Activated CD8-positive, alpha-beta memory T cell treated with anti-CD3 and anti-CD28 coated beads, Interleukin-2, amount 50 U/mL, for 24 hours (primary cell): Measurements from ENCODE around the gene GPATCH4.
"Not testable (repeated sequence)": the region's sequence is repeated elsewhere in the genome, so short reads cannot be mapped to it uniquely, and the experiment has no call there.

Experiments used
- DNase-seq: peaks from one replicate; pipeline ENCODE4 v3.0.0-alpha.2; 2020; ENCODE audit errors: extremely low read depth

The GPATCH4 gene

GRCh38 chr1:156598125-156598524, 3.2 kb downstream of the GPATCH4 start:
- no peak for DNase-seq

- no peak for DNase-seq
These were observed 4.9 kb downstream of the GPATCH4 start for GRCh38 chr1:156596426-156596825.

GRCh38 chr1:156595016-156595415, 6.3 kb downstream of the GPATCH4 start:
- DNase-seq: no peak

- DNase-seq: no peak
These were observed 7.1 kb downstream of the GPATCH4 start for GRCh38 chr1:156594190-156594589.

- no peak for DNase-seq
These were observed 7.7 kb downstream of the GPATCH4 start for GRCh38 chr1:156593661-156593989.

- DNase-seq: no peak
These were observed 8.2 kb downstream of the GPATCH4 start for GRCh38 chr1:156592910-156593660.

GRCh38 chr1:156592158-156592909, 8.9 kb downstream of the GPATCH4 start:
- DNase-seq: no peak

GRCh38 chr1:156591432-156592157, 9.7 kb downstream of the GPATCH4 start, which contains the start of gene NAXE:
NAXE (plus strand) TSS chr1:156591776; CDS start chr1:156591805, 29 bp downstream.
- DNase-seq: no peak

- DNase-seq: no peak
These were observed 10.2 kb downstream of the GPATCH4 start for GRCh38 chr1:156591181-156591431.

GRCh38 chr1:156590326-156591180, 10.7 kb downstream of the GPATCH4 start:
- no peak for DNase-seq

- DNase-seq: no peak
These were observed 11.7 kb downstream of the GPATCH4 start for GRCh38 chr1:156589546-156589945.

GRCh38 chr1:156587927-156588326, 13.4 kb downstream of the GPATCH4 start:
- DNase-seq: not testable (repeated sequence)

- DNase-seq: no peak
These were observed 14.3 kb downstream of the GPATCH4 start for GRCh38 chr1:156586892-156587477.

- no peak for DNase-seq
These were observed 15.0 kb downstream of the GPATCH4 start for GRCh38 chr1:156586323-156586722.

- DNase-seq: no peak
These were observed 16.5 kb downstream of the GPATCH4 start for GRCh38 chr1:156584813-156585212.

- DNase-seq: peak; percentile 50
These were observed 17.3 kb downstream of the GPATCH4 start for GRCh38 chr1:156583821-156584622.

- DNase-seq: no peak
These were observed 18.8 kb downstream of the GPATCH4 start for GRCh38 chr1:156582388-156583017.

- no peak for DNase-seq
These were observed 19.5 kb downstream of the GPATCH4 start for GRCh38 chr1:156581661-156582387.

- no peak for DNase-seq
These were observed 21.8 kb downstream of the GPATCH4 start, which contains the start of gene TTC24 for GRCh38 chr1:156579472-156579871. TTC24 (plus strand) TSS chr1:156579723; CDS start chr1:156581365, 1,642 bp downstream.
